ENCODE measurements around the gene NAXD. TPM values are rescaled to one million over a fixed set of nuclear protein-coding genes. Genes with fewer than 3 reads are reported as not detected.

NAXD gene
- total RNA-seq (2014; rRNA removed; shearing (Covaris generic)) (16.1 and 18.5 TPM in 2 replicates), polyA plus RNA-seq (2016; fragmentation: Nextera tagmentation; extraction: Ambion mirVana) (15.3 and 16.9 TPM in 2 replicates)
- long read RNA-seq, partial matches to known transcripts = 1 of 22 reads
- long read RNA-seq, other reads (novel, unspliced or antisense) = 20 of 22 reads

DNA sequence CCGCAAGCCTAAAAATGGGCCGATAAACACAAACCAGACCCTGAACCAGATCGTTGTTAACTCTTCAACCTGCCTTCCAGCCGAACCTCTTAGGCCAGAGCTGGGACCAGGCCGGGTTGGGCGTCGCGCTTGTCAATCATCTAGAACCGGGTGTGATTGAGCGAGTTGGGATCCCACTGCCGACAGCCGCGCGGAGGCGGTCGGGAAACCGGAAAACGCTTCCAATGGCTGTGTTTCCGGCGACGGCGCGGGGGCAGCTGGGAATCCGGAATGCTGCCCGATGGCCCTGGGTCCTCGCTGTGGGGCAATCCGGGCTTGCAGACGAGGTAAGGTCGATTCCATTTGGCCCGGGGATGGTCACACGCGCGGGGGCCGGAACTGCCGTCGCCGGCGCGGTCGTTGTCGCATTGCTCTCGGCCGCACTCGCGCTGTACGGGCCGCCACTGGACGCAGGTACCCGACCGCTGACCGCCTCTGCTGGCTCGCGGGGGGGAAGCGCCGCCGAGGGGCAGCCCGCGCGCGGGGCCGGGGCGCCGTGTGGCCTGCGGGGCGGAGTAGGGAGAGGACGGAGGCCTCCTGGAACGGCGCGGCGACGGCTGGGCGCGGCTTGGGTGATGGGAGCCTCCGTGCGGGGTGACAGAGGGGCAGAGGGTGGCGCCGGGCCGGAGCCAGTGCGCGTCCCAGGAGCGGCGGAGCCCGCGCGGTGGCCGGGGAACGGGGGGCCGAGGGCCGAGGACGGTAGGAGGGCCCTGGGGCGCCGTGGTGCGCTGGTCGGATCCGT, at the start of gene NAXD:
Gene NAXD, plus strand, starts transcription at position 224 of the 781 bp plus-strand sequence. Its CDS starts 57 bp downstream, at position 281.
- Histone ChIP-seq H3K36me3 (ENCODE audit: insufficient read depth) (no peaks in the 10 kb centered on the region), H3F3A (replicated peaks; ENCODE audit: low read depth) (0 out of 2 replicates have a peak, but pooled peaks cover 3% of the 10 kb centered on the region), H3K4me3 (peak within 1 kb of the TSS; percentile 86), H3K79me2 (replicated peaks; ENCODE audit: insufficient read depth) (peaks cover 46% of the 10 kb centered on the region), H2AFZ (peak within 1 kb of the TSS; percentile 97), H3K9me2 (ENCODE audit: insufficient read depth) (peaks cover 11% of the 10 kb centered on the region), H3K27ac (ENCODE audit: low read depth) (0 out of 2 replicates have a peak within 1 kb of the TSS, but pooled peaks have one; percentile 12), H4K20me1 (replicated peaks; ENCODE audit: insufficient read depth) (peaks cover 21% of the 10 kb centered on the region), H3K4me2 (peak within 1 kb of the TSS; percentile 84), H3K27me3 (ENCODE audit: insufficient read depth) (no peaks in the 10 kb centered on the region), H3K4me1 (ENCODE audit: insufficient read depth) (peaks cover 23% of the 10 kb centered on the region)
- H3K9me3 Mint-ChIP-seq = peaks cover 15% of the 10 kb centered on the region; the same call in 2 of the 3 replicates
- H3K4me3 Mint-ChIP-seq = peak within 1 kb of the TSS; percentile 89
- H3K4me1 Mint-ChIP-seq = peaks cover 29% of the 10 kb centered on the region
- peak; percentile 85 for ATAC-seq
- peak; percentile 97 for DNase-seq (ENCODE audit: low spot score)
- H3K36me3 Mint-ChIP-seq (ENCODE audit: low read depth) = peaks cover 3% of the 10 kb centered on the region; the same call in 1 of the 3 replicates
- TF ChIP-seq, protein P1, sequence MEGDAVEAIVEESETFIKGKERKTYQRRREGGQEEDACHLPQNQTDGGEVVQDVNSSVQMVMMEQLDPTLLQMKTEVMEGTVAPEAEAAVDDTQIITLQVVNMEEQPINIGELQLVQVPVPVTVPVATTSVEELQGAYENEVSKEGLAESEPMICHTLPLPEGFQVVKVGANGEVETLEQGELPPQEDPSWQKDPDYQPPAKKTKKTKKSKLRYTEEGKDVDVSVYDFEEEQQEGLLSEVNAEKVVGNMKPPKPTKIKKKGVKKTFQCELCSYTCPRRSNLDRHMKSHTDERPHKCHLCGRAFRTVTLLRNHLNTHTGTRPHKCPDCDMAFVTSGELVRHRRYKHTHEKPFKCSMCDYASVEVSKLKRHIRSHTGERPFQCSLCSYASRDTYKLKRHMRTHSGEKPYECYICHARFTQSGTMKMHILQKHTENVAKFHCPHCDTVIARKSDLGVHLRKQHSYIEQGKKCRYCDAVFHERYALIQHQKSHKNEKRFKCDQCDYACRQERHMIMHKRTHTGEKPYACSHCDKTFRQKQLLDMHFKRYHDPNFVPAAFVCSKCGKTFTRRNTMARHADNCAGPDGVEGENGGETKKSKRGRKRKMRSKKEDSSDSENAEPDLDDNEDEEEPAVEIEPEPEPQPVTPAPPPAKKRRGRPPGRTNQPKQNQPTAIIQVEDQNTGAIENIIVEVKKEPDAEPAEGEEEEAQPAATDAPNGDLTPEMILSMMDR (conservative IDR thresholded peaks at IDR 0.05; ENCODE audit: low read depth in 2 of 2) = no peak
- TF ChIP-seq ZNF114 (CRISPR knock-in tag; IDR thresholded peaks at IDR 0.05) = no peak
- no peak for TF ChIP-seq STAT1 (IDR thresholded peaks at IDR 0.05; ENCODE audit: unreplicated experiment)
- peak; percentile 19; the same call in 1 of the 2 replicates for TF ChIP-seq ETS1 (IDR thresholded peaks at IDR 0.05)
- TF ChIP-seq REST (IDR thresholded peaks at IDR 0.05; ENCODE audit: unreplicated experiment) = no peak
- no peak for TF ChIP-seq EZH2phosphoT487 (IDR thresholded peaks at IDR 0.05; ENCODE audit: unreplicated experiment)
- TF ChIP-seq JUNB (IDR thresholded peaks at IDR 0.05; ENCODE audit: unreplicated experiment) = no peak
- TF ChIP-seq CREB1 (CRISPR knock-in tag; IDR thresholded peaks at IDR 0.05; ENCODE audit: low read depth) = peak; percentile 55
- peak; percentile 61 for TF ChIP-seq POLR2AphosphoS5 (IDR thresholded peaks at IDR 0.05; ENCODE audit: low read depth)
- TF ChIP-seq, protein P2, sequence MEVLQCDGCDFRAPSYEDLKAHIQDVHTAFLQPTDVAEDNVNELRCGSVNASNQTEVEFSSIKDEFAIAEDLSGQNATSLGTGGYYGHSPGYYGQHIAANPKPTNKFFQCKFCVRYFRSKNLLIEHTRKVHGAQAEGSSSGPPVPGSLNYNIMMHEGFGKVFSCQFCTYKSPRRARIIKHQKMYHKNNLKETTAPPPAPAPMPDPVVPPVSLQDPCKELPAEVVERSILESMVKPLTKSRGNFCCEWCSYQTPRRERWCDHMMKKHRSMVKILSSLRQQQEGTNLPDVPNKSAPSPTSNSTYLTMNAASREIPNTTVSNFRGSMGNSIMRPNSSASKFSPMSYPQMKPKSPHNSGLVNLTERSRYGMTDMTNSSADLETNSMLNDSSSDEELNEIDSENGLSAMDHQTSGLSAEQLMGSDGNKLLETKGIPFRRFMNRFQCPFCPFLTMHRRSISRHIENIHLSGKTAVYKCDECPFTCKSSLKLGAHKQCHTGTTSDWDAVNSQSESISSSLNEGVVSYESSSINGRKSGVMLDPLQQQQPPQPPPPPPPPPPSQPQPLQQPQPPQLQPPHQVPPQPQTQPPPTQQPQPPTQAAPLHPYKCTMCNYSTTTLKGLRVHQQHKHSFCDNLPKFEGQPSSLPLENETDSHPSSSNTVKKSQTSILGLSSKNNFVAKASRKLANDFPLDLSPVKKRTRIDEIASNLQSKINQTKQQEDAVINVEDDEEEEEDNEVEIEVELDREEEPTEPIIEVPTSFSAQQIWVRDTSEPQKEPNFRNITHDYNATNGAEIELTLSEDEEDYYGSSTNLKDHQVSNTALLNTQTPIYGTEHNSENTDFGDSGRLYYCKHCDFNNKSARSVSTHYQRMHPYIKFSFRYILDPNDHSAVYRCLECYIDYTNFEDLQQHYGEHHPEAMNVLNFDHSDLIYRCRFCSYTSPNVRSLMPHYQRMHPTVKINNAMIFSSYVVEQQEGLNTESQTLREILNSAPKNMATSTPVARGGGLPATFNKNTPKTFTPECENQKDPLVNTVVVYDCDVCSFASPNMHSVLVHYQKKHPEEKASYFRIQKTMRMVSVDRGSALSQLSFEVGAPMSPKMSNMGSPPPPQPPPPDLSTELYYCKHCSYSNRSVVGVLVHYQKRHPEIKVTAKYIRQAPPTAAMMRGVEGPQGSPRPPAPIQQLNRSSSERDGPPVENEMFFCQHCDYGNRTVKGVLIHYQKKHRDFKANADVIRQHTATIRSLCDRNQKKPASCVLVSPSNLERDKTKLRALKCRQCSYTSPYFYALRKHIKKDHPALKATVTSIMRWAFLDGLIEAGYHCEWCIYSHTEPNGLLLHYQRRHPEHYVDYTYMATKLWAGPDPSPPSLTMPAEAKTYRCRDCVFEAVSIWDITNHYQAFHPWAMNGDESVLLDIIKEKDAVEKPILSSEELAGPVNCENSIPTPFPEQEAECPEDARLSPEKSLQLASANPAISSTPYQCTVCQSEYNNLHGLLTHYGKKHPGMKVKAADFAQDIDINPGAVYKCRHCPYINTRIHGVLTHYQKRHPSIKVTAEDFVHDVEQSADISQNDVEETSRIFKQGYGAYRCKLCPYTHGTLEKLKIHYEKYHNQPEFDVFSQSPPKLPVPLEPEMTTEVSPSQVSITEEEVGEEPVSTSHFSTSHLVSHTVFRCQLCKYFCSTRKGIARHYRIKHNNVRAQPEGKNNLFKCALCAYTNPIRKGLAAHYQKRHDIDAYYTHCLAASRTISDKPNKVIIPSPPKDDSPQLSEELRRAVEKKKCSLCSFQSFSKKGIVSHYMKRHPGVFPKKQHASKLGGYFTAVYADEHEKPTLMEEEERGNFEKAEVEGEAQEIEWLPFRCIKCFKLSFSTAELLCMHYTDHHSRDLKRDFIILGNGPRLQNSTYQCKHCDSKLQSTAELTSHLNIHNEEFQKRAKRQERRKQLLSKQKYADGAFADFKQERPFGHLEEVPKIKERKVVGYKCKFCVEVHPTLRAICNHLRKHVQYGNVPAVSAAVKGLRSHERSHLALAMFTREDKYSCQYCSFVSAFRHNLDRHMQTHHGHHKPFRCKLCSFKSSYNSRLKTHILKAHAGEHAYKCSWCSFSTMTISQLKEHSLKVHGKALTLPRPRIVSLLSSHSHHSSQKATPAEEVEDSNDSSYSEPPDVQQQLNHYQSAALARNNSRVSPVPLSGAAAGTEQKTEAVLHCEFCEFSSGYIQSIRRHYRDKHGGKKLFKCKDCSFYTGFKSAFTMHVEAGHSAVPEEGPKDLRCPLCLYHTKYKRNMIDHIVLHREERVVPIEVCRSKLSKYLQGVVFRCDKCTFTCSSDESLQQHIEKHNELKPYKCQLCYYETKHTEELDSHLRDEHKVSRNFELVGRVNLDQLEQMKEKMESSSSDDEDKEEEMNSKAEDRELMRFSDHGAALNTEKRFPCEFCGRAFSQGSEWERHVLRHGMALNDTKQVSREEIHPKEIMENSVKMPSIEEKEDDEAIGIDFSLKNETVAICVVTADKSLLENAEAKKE (CRISPR knock-in tag; IDR thresholded peaks at IDR 0.05) = no peak
- no peak for TF ChIP-seq NANOG (IDR thresholded peaks at IDR 0.05; ENCODE audit: borderline replicate concordance)
- TF ChIP-seq ZNF331 (CRISPR knock-in tag; IDR thresholded peaks at IDR 0.05; ENCODE audit: low read depth) = no peak
- no peak for TF ChIP-seq EZH2 (IDR thresholded peaks at IDR 0.05; ENCODE audit: low read depth, unreplicated experiment)
- H3K27ac Mint-ChIP-seq = peak within 1 kb of the TSS; percentile 86
- H3K27me3 Mint-ChIP-seq (ENCODE audit: insufficient read depth, low read depth, poor library complexity) = peaks cover 15% of the 10 kb centered on the region

Measured in GM23338 (cell line).